OCI-M2 (cell line): ENCODE results near the gene TCF7L2.

ENCODE experiments used
- DNase-seq: peaks from one replicate; lab custom pipeline; 2025; ENCODE audit not compliant: unreplicated experiment; lab: John Stamatoyannopoulos, UW

Gene TCF7L2

DNA sequence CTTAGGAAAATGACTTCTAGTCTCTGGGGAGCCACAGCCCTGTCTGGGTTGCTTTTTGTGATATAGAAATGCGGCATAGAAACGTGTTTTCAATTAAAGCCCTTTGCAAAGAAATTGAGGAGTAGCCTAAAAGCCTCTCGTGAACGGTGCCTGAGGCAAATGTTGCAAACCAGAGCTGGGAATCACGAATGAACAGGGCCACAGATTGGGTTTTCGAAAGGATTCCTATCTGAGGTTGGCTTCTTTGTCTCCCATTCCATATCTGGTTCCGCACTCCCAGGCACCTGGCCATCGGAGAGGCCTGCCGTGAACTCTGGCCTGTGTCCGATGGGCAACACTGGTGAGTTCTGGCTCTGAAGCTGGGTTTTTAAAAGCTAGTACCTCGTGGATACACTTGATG, 221.6 kb downstream of the TCF7L2 start:
- DNase-seq: no peak

DNA sequence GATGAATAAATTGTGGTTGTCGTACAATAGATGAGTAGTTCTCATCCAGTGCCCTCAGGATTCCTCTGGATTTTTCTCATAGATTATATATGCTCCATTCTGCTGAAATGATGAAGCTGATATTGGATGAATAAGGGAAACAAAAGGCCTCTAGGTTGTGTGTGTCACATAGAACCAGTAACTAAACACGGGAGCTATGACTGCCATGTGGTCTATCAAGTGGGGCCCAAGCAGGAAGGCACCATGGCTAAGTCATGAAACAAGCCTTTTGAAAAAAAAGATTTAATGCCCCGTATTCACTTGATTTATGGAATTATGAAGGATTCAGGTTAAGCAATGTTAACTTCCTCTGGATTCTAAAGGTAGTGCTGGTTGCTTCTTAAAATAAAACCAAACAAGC, 225.1 kb downstream of the TCF7L2 start:
- no peak for DNase-seq

DNA sequence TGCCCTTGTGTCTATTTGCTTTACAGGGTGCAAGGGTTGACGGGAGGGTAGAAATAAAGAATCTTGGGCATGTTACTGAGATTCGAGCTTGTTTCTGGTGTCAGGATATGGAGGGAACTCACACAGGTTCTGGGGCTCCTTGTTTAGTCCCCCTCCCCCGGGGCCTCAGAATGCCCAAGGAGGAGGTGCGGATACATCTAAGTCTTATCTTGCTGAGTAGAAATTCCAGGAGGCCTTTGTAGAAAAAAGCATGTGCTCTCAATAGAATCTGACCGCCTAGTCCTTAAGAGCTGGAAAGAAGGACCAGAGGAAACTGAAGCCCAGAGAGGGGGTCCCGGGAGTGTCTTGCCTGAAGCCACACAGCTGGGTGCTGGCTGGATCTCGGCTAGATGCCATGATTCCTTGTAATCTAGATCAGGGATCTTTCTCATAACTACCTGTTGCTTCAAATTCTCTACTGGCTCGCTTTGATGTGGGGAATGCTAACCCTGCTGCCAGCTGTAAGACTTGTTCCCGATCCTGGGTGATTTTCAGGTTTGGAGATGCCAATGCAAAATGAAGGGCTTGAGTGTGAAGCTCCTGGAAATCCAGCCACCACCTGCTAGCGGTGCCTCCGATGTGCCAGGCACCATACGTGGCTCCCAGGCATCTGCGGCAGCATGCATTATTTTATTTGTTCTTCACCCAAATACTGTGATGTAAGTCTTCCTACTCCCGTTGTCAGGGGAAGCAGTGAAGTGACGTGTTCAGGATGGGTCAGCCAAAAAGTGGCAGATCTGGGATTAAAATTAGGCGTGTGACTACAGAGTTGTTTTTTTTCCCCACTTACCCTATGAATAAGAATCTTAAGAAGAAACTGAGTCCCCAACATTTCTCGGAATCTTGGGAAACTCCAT, 226.0 kb downstream of the TCF7L2 start:
- no peak for DNase-seq

DNA sequence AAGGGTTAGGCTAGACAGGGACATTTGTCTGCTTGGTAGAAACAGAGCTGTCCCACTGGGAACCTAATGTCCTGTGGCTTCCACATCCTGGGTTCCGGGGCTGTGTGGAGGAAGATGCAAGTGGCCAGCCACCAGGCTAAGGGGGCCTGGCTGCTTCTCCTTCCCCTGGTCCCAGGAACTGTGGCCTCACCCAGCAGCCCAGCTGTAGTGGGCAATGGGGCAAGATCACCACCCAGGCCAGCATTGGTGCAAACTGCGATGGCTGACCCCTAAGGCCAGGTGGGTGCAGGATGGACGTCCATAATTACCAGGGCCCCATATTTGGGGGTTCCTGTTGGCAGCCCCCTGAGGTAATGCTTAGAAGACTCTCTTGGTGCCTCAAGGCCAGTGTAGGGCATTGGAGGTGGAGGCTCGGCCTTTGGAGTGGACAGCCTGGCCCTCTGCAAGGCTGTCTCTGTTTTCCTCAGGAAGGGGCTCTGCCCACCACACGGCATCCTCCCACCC, 226.7 kb downstream of the TCF7L2 start:
- no peak for DNase-seq

DNA sequence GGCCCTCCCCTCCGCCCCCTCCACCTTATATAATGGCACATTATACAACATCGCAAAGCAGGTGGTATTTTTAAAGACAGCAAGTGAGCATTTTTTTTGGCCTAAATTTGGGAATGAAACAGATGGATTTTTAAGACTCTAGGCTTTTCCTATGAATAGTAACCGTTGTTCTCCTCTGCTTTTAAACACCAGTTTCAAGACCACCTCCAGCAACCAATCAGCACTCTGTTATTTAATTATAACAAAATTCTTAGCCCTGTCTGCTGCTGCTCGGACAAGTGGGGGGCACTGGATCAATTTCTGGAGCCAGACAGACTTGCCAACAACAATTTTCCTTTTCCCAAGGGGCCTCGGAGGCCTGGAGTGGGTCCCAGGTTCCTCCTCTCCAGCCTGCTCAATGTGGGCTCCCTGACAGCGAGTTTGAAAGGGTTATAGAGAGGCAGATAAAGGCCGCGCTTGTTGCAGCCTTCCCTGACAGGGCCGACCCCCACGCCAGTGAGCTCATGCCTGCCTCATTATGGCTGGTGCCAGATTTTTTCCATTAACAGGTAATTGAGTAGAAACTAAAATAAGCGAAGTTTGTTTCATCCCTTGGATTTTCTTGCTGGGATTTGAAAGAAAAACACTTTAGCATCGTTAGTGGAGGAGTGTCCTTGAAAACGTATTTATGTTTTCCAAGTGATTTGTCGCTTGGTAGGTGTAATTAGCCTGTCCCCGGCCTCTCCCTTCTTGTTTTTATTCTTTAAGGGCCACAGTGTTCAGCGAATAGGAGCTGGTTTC, 227.3 kb downstream of the TCF7L2 start:
- no peak for DNase-seq

DNA sequence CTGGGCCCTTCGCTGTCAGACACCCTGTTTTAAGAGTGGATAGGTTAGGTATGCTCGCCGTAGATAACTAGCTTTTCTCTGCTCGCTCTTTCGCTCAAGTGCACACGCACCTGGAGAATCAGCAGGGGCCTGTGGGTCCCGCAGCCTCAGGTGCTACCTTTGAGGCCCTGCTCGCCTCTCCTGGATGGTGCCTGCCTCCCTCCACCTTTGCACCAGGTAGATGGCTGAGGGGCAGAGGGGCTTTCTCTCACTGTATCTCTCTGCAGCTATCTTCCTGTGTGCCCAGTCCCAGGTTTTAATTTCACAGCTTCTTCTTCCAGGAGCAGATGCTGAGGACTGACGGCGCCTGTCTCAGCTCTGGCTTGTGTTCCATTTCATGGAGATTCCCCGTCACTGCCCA, 227.9 kb downstream of the TCF7L2 start:
- DNase-seq: no peak

DNA sequence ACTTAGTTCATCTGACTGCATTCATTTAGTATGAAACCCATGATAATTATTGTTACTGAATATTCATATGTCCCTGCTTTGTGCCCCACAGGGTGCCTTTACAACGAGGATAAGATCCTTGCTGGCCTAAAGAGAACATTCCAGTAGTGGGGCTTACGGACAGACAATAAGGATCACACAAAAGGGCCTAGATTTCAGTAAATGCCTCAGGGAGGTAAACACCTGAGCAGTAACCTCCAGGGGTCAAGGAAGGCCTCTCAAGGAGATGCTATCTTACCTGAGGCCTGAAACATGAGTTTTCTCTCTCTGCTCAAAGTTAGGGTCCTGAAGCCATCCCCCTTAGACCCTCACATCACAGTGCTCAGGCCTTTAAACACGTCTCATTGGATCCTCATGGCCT, 228.7 kb downstream of the TCF7L2 start:
- no peak for DNase-seq

DNA sequence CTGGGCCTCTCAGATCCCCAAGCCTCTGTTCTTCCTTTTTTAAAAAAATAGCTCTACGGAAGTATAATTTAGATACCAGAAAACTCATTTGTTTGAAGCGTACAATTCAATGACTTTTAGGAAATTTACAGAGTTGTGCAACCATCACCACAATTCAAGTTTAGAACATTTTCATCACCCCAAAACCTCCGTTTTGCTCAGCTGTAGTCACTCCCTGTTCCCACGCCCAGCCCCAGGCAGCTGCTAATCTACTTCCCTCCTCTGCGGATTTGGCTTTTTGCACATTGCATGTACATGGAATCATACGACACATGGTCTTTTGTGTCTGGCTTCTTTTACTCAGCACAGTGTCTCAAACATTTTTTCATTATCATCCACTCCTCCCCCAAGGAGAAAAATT, 229.2 kb downstream of the TCF7L2 start:
- DNase-seq: no peak

DNA sequence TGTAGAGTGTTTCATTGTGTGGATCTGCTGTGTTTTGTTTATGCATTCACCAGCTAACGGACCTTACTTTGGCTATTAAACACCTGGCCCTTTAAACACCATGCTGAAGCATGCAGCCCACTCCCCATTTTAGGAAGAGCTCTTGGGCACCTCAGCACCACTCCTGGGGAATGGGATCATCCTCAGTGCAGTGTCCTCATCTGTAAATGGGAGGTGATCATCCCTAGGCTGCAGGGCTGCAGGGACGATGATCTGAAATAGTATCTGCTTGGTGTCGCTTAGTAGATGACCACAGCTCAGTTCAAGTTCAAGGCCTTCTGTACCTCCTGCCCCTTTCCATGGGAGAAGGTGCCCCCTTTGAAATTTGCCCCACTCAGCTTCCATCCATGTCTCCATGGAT, 229.9 kb downstream of the TCF7L2 start:
- DNase-seq: no peak

DNA sequence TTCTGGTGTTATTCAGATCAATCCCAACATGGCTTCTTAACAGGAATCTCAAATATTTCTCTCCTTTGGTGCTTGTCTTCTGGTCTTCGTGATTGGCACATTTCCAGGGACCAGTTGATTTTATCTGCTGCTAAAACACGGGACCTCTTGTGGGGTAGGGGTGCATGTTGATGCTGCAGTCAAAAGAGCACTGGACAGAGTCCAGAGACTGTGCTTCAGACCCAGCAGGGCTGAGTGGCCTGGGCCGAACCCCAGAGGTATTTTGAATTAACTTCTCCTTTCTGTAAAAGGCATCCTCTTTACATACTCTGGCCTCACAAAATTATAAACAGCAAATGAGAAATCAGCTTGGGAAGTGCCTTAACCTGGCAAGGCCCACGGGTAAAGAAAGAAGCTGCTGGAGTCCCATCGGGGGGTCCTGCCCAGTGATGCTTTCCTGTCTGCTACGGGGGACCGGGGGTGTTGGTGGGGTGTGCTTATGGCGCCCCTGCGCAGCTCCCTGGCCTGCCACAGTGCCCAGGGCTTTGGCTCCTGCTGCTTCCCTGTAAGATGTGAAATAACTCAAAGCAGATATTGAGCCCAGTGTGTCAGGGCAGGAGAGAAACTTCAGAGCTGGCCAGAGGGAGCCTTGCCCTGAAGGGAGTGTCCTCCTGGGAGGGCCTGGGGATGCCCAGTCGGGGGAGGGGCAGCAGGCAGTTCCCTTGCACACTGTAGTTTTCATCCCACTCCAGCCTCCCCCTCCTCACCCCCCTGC, 230.5 kb downstream of the TCF7L2 start:
- DNase-seq: no peak

DNA sequence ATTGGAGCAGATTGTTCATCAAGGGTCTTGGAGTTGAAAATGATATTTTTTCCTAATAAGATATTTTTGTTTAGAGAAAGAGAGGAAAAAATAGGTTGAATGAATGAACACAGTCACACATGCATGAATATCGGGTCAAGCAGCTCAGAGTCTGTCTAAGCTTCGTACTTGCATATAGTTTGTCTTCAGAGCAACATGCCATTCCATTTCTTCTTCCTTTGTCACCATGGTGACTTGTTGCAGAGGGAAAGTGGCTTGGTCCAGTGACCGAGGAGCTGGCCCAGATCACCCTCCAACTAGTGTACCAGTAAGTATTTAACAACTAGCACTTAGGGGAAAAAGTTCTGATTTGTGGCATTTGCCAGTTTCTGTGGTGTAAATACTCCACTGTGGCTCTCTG, 232.1 kb downstream of the TCF7L2 start:
- no peak for DNase-seq

DNA sequence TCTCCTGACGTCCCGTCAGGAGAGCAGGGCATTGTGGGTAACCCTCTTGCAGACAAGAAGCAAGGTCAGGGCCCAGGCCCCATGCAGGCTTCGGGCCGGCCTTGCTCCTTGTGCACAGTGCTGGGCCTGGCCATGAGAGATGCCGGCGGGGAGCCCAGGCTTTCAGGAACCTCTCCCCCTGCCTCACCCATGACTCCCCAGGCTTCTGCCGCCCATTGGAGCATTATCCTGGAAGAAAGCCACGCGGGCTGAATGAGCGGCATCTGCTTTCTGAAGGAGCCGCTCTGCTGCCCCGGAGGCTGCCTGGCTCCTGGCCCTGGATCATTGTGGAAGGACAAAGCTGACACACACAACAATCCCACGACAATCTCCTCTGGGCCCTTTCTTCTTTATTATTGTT, 233.5 kb downstream of the TCF7L2 start:
- DNase-seq: no peak

DNA sequence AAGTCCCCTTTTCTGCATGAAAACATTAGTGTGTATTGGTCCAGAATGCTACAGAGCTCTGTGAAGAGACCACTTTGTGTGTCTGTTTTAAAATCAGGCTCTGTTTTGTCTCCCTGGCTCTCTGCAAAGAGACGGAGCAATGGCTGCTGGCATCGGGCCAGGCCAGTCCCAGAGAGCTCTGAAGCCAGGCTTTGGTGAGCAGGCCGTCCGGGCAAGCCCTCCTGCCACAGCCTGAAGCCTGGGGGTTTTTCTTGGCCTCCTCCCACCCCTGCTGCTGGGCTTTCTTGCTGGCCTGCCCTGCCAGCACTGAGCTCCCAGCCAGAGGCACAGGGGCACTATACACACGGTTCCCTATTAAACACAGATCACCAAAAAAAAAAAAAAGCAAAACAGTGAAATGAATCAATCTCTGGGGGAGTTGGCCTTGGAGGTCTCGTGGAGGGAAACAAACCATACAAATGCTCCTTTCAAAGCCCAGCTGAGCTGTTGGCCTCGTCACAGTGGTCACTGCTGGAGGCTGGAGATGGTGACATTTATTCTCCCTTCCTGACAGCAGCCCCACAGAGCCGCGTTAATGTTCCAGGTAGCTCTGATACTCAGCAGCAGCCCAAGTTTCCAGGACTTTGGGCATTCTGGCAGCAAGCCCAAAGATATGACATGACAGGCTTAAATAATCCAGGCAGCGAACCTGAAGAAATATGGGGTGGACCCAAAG, 237.2 kb downstream of the TCF7L2 start:
- DNase-seq: no peak

DNA sequence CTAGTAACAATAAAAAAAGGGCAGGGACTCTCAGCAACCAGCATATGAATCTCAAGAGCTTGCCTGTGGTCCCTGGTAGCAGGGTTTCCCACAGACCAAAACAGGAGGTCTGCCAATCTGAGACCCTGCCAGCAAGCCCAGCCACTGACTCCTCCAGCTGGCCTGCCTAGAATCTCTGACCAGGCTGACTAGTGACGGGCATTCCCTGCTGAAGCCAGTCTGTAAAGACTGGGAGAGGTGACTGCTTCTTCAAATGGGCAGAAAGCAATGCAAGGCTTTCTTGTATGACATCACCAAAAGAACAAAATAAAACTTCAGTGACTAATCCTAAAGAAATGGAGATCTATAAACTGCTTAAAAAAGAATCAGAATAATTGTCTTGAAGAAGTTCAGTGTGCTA, 249.4 kb downstream of the TCF7L2 start:
- DNase-seq: no peak

DNA sequence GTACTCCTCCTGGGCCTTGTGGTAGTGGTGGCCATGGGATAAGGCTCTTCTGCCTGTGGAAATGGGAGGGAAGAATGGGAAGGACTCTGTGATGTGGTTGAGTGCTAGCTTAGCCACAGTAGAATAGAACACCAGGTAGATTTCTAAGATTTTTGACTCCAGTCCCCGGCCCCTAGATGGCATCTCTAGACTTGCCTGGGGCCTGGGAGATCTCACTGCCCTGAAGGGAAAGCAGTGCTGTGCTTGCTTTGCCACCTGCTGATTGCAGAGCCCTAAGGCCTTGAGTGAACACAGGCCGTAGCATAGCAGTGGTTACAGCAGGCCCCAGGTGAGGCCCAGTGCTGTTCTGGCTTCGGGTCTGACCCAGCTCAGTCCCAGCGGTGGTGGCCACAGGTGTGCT, 252.0 kb downstream of the TCF7L2 start:
- DNase-seq: no peak

DNA sequence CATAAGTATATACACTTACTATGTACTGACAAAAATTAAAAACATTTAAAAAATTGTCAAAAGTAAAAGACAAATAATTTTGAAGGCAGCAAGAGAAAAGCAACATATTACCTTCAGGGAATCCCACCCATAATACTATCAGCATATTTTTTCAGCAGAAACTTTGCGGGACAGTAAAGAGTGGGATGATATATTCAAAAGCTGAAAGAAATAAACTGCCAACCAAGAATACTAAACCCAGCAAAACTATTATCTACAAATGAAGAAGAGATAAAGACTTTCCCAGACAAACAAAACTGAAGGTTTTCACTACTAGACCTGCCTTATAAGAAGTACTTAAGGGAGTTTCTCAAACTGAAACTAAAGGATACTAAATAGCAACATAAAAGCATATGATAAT, 257.9 kb downstream of the TCF7L2 start:
- no peak for DNase-seq

DNA sequence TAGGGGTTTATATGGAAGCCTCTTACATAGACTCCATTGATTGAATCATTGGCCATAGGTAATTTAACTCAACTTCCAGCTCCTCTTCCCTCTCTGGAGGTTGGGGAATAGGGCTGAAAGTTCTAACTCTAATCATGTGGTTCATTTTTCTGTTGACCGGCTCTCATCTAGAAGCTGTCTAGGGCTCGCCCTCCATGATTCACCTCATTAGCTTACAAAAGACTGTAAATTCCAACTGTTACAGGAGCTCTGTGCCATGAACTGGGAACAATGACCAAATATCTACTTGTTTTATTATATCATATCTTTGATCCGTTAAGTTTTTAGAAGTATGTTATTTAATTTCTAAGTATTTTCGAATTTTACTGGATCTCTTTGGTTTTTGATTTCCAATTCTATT, 263.0 kb downstream of the TCF7L2 start:
- no peak for DNase-seq

DNA sequence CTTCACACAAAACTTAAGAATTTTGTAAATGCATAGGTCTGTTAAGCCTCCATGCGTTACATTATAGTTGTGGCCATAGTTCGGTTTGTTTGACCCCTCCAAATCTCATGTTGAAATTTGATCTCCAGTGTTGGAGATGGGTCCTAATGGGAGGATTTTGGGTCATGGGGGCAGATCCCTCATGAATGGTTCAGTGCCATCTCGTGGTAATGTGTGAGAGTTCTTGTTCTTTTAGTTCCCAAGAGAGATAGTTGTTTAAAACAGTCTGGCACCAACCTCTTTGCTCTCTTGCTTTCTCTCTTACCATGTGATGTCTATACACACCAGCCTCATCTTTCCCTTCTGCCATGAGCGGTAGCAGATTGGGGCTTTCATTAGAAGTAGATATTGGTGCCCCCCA, 264.3 kb downstream of the TCF7L2 start:
- no peak for DNase-seq

DNA sequence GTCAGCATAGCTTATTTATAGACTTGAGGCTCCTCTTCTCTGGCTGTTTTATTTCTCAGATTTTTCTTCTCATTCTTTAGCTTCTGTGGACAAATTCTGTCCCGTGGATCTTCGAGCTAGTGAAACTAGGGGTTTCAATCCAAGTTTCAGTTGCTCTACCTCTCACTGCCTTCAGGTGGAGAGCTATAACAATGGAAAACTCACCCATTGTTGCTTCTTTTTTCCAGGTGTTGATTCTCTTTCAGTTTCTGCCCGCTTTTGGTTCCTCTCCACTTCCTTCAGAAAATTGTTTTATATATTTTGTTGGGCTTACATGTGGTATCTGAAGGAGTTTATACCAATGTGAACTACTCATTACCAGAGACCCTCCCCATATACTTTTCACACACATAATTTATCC, 266.1 kb downstream of the TCF7L2 start:
- DNase-seq: no peak
